LNCaP clone FGC (cell line): ENCODE results near the gene STK39.

ENCODE experiments used
- DNase-seq: peaks from one replicate; pipeline ENCODE4 v3.0.0-alpha.2; 2011; ENCODE audit warnings: low read depth
- H3K4me3 ChIP-seq: 2 replicates; pipeline ENCODE4 v1.5.1; 2011; ENCODE audit warnings: mild to moderate bottlenecking, low read depth, low read length, control low read depth
- CTCF ChIP-seq: IDR thresholded peaks from 2 replicates; pipeline ENCODE4 v1.5.1; 2012; ENCODE audit warnings: mild to moderate bottlenecking; ENCODE audit not compliant: control insufficient read depth, insufficient read depth; ENCODE audit errors: extremely low read depth

The STK39 gene

GRCh38 chr2:168079236-168079635, 168.2 kb downstream of the STK39 start:
- no peak overlapping the region for H3K4me3 ChIP-seq
- no peak for TF ChIP-seq CTCF
- DNase-seq: no peak

- DNase-seq: no peak
- no peak for TF ChIP-seq CTCF
- no peak overlapping the region for H3K4me3 ChIP-seq
These were observed 170.7 kb downstream of the STK39 start for GRCh38 chr2:168076731-168077130.

- no peak for TF ChIP-seq CTCF
- DNase-seq: no peak
- no peak overlapping the region for H3K4me3 ChIP-seq
These were observed 171.9 kb downstream of the STK39 start for GRCh38 chr2:168075446-168075845.

GRCh38 chr2:168072626-168073303, 174.6 kb downstream of the STK39 start:
- no peak overlapping the region for H3K4me3 ChIP-seq
- no peak for TF ChIP-seq CTCF
- no peak for DNase-seq

- TF ChIP-seq CTCF: no peak
- H3K4me3 ChIP-seq: no peak overlapping the region
- DNase-seq: peak; percentile 59
These were observed 183.1 kb downstream of the STK39 start for GRCh38 chr2:168064011-168064998.

- DNase-seq: no peak
- no peak for TF ChIP-seq CTCF
- no peak overlapping the region for H3K4me3 ChIP-seq
These were observed 184.5 kb downstream of the STK39 start for GRCh38 chr2:168062936-168063335.
